SU-DHL-6 (cell line): ENCODE data around the gene SIX3.

Experiments
- H2AFZ ChIP-seq: fragments of 200-600 bp; sonication (generic); 2 replicates; pipeline ENCODE4 v1.6.1; 2014; ENCODE audit warnings: low read depth, mild to moderate bottlenecking, moderate library complexity, mixed read lengths, antibody characterized with exemption, low read length; ENCODE audit not compliant: severe bottlenecking
- H3F3A ChIP-seq: fragments of 200-600 bp; shearing (Covaris generic); 2 replicates; pipeline ENCODE4 v1.6.0; 2016; ENCODE audit warnings: antibody characterized with exemption, mild to moderate bottlenecking; ENCODE audit not compliant: insufficient read depth
- H3K27ac ChIP-seq: fragments of 200-600 bp; sonication (generic); 2 replicates; pipeline ENCODE4 v1.5.1; 2016; ENCODE audit warnings: low read depth, mild to moderate bottlenecking, low read length, moderate library complexity, mixed read lengths
- H3K27me3 ChIP-seq: fragments of 200-600 bp; sonication (generic), shearing (Covaris generic); 2 replicates; pipeline ENCODE4 v1.6.0; 2014; ENCODE audit warnings: mild to moderate bottlenecking, low read length
- H3K36me3 ChIP-seq: fragments of 200-600 bp; sonication (generic); 2 replicates; pipeline ENCODE4 v1.6.1; 2014; ENCODE audit warnings: mild to moderate bottlenecking, low read length, mixed read lengths
- H3K4me2 ChIP-seq: fragments of 300-600, 200-600 bp; shearing (Covaris generic), sonication (generic); 2 replicates; pipeline ENCODE4 v1.6.0; 2014; ENCODE audit warnings: low read length, low read depth, mild to moderate bottlenecking; ENCODE audit not compliant: poor library complexity, severe bottlenecking
- H3K4me3 ChIP-seq: fragments of 200-600 bp; sonication (generic); 2 replicates; pipeline ENCODE4 v1.5.1; 2014; ENCODE audit warnings: antibody characterized with exemption, low read length, mild to moderate bottlenecking, mixed read lengths; ENCODE audit not compliant: insufficient read depth, poor library complexity, severe bottlenecking
- H3K79me2 ChIP-seq: fragments of 200-600 bp; sonication (generic); 2 replicates; pipeline ENCODE4 v1.6.1; 2014; ENCODE audit warnings: mild to moderate bottlenecking, low read length, moderate library complexity; ENCODE audit not compliant: insufficient read depth
- H3K9ac ChIP-seq: fragments of 200-600 bp; sonication (generic); 2 replicates; pipeline ENCODE4 v1.7.0; 2014; ENCODE audit warnings: mild to moderate bottlenecking, low read length
- H3K9me2 ChIP-seq: fragments of 200-600 bp; sonication (generic); replicated peaks from 2 replicates; pipeline ENCODE4 v1.6.1; 2014; ENCODE audit warnings: low read length; ENCODE audit not compliant: insufficient read depth
- H3K9me3 ChIP-seq: fragments of 200-600 bp; sonication (generic); 2 replicates; pipeline ENCODE4 v1.6.1; 2014; ENCODE audit warnings: low read length, mixed read lengths; ENCODE audit not compliant: insufficient read depth
- H4K20me1 ChIP-seq: fragments of 200-600 bp; sonication (generic); 2 replicates; pipeline ENCODE4 v1.6.1; 2014; ENCODE audit warnings: low read depth, mild to moderate bottlenecking, antibody characterized with exemption, low read length, moderate library complexity, mixed read lengths
- EZH2phosphoT487 ChIP-seq: fragments of 200-600 bp; sonication (generic), shearing (Covaris generic); conservative IDR thresholded peaks from 2 replicates; pipeline ENCODE4 v1.6.1; 2018; ENCODE audit warnings: mild to moderate bottlenecking, antibody characterized with exemption, low read length, moderate library complexity, mixed read lengths
- TF ChIP-seq, protein P1 (sequence below): fragments of 200-600 bp; sonication (generic); IDR thresholded peaks from one replicate; pipeline ENCODE4 v1.5.1; 2017; ENCODE audit warnings: antibody characterized with exemption, mild to moderate bottlenecking, low read length, moderate library complexity; ENCODE audit not compliant: insufficient read depth, poor library complexity, severe bottlenecking

SIX3 gene

DNA sequence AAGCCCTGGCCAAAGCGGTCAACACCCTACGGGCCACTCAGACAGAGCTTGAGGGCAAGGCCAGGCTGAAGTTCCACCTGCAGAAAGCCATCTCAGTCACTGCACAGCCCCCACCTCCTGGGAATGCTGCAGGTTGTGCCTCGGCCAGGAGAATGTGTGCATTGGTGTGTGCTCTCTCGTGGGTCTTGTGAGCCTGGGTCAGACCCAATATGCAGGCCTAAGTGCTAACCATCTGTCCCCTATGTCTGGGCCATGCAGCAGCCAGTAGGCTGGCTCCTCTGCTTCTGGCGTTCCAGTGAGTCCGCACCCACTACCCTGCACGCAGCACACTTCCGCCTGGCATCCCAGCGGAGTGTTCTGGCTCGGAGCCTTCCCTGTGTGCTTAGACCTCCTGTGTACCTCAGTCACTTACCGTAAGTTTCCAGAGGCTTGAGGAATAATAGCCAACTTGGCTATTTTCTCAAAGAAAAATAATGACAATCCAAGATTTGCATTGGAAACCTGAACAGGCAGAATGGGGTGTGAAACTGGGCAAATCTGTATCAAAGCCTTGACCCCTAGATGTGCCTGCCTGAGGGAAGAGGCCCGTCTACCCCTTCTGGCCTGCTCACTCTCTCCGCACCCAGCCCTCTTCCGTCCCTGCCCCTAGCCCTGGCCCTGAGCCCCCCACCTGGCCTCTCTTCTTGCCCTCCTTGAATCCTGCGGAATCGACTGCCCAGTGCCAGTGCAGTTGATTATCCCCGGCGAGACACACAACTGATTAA lies 7.2 kb downstream of the SIX3 start:
- H3K4me2 ChIP-seq: no peak overlapping the region

DNA sequence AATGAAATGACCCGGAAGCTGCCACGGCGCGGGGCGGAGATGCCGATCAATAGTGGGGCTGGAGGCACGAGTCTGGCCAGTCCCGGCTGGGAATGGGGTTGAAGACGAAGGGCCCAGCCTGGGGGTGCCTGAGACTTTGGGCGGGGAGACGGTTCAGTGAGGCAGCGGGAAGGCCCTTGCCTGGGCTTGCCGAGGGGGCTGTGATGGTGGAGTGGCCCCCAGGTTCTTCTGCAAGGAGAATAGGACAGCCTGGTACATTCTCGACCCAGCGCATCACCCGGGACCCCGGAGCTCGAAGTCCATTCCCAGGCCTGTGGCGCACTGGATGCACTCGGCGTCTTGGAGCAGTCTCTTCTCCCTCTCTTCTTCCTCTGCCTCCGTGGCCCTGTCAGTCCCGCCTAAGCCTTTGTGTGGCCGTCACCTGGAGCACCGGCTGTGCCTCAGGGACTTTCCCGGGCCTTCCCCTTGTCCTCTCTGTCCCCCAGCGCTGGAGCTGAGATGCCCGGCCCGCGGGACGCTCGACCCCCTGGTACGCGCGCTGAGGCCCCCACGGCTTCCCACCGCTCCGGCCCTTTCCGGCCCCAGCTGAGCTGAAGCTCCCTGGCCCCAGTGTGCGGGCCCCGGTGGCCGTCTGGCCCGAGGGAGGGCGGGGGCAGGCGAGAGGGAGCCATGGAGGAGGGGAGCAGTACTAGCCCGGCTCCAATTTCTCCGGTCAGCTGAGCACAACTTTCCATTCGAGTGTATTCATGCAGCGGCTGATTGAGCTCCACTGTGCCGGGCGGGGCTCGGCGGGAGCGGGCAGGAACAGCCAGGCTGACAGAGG lies 8.0 kb downstream of the SIX3 start:
- no peaks in the 10 kb centered on the region for H4K20me1 ChIP-seq
- no peaks in the 10 kb centered on the region for H3K27me3 ChIP-seq
- H3F3A ChIP-seq: no peaks in the 10 kb centered on the region

More for the DNA sequence above, 7.2 kb downstream of the SIX3 start:
- no peaks in the 10 kb centered on the region for H4K20me1 ChIP-seq
- H3K27me3 ChIP-seq: no peaks in the 10 kb centered on the region
- no peak overlapping the region for H2AFZ ChIP-seq
- no peaks in the 10 kb centered on the region for H3K9me2 ChIP-seq
- H3K9me3 ChIP-seq: no peaks in the 10 kb centered on the region
- H3K27ac ChIP-seq: no peak overlapping the region
- H3K9ac ChIP-seq: no peak overlapping the region
- H3K79me2 ChIP-seq: no peaks in the 10 kb centered on the region
- H3F3A ChIP-seq: no peaks in the 10 kb centered on the region
- H3K4me3 ChIP-seq: no peak overlapping the region
- no peaks in the 10 kb centered on the region for H3K36me3 ChIP-seq
- no peak for TF ChIP-seq EZH2phosphoT487
- TF ChIP-seq, protein P1, sequence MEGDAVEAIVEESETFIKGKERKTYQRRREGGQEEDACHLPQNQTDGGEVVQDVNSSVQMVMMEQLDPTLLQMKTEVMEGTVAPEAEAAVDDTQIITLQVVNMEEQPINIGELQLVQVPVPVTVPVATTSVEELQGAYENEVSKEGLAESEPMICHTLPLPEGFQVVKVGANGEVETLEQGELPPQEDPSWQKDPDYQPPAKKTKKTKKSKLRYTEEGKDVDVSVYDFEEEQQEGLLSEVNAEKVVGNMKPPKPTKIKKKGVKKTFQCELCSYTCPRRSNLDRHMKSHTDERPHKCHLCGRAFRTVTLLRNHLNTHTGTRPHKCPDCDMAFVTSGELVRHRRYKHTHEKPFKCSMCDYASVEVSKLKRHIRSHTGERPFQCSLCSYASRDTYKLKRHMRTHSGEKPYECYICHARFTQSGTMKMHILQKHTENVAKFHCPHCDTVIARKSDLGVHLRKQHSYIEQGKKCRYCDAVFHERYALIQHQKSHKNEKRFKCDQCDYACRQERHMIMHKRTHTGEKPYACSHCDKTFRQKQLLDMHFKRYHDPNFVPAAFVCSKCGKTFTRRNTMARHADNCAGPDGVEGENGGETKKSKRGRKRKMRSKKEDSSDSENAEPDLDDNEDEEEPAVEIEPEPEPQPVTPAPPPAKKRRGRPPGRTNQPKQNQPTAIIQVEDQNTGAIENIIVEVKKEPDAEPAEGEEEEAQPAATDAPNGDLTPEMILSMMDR: no peak

DNA sequence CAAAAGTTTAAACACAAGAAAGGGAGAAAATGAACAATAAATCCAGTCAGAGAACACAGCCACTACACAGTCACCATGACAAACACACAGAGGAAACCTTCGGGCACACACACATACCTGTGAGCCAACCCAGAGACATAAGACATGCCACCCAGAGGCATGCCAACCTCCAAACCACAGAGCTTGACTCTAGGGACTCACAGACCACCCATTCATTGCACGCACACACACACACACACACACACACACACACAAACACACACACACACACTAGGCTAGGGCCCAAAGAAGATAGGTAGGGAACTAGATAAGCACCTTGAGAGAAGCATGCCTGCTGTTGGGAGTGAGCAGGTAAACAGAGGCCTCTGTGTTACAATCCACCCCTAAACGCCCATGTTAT lies 9.1 kb downstream of the SIX3 start:
- H3K4me2 ChIP-seq: no peak overlapping the region
- H3K9me3 ChIP-seq: no peaks in the 10 kb centered on the region
- H3K79me2 ChIP-seq: no peaks in the 10 kb centered on the region
- no peak overlapping the region for H2AFZ ChIP-seq
- TF ChIP-seq EZH2phosphoT487: no peak
- TF ChIP-seq, protein P1: no peak
- H3K9me2 ChIP-seq: no peaks in the 10 kb centered on the region
- no peaks in the 10 kb centered on the region for H3F3A ChIP-seq
- H3K27me3 ChIP-seq: no peaks in the 10 kb centered on the region
- H3K9ac ChIP-seq: no peak overlapping the region
- H4K20me1 ChIP-seq: no peaks in the 10 kb centered on the region
- H3K27ac ChIP-seq: no peak overlapping the region
- no peaks in the 10 kb centered on the region for H3K36me3 ChIP-seq
- H3K4me3 ChIP-seq: no peak overlapping the region

More for the DNA sequence above, 8.0 kb downstream of the SIX3 start:
- Histone ChIP-seq H3K4me2 (no peak overlapping the region), H3K4me3 (no peak overlapping the region), H3K27ac (no peak overlapping the region), H2AFZ (no peak overlapping the region), H3K9me3 (no peaks in the 10 kb centered on the region), H3K36me3 (no peaks in the 10 kb centered on the region), H3K79me2 (no peaks in the 10 kb centered on the region), H3K9me2 (no peaks in the 10 kb centered on the region), H3K9ac (no peak overlapping the region)
- TF ChIP-seq EZH2phosphoT487: no peak
- TF ChIP-seq, protein P1: no peak
